Activated CD4-positive, alpha-beta memory T cell treated with anti-CD3 and anti-CD28 coated beads for 36 hours (primary cell): ENCODE data around the gene DUS2. TPM values are rescaled to one million over a fixed set of nuclear protein-coding genes. Genes with fewer than 3 reads are reported as not detected.

Source experiments
- CTCF ChIA-PET: fragments of 350-600 bp; sonication (Branson Sonifier 250); formaldehyde crosslinking; loops from one replicate; lab custom pipeline; 2021; ENCODE audit warnings: antibody characterized with exemption, inconsistent platforms; lab: Charles Lee
- POLR2A ChIA-PET: fragments of 350-600 bp; sonication (Branson Sonifier 250); formaldehyde crosslinking; loops from one replicate; lab custom pipeline; 2021; ENCODE audit warnings: antibody characterized with exemption; lab: Charles Lee
- DNase-seq: peaks from one replicate; pipeline ENCODE4 v3.0.0-alpha.2; 2020
- H3K27ac Mint-ChIP-seq: one replicate; pipeline ENCODE4 v1.8.0; 2021; ENCODE audit warnings: mixed read lengths
- H3K27me3 Mint-ChIP-seq: one replicate; pipeline ENCODE4 v1.8.0; 2021; ENCODE audit warnings: mixed read lengths
- H3K36me3 Mint-ChIP-seq: one replicate; pipeline ENCODE4 v1.8.0; 2021; ENCODE audit warnings: mixed read lengths
- H3K4me1 Mint-ChIP-seq: one replicate; pipeline ENCODE4 v1.8.0; 2021; ENCODE audit warnings: low read depth, mixed read lengths
- H3K4me3 Mint-ChIP-seq: one replicate; pipeline ENCODE4 v1.8.0; 2021; ENCODE audit warnings: mild to moderate bottlenecking, mixed read lengths
- H3K9me3 Mint-ChIP-seq: one replicate; pipeline ENCODE4 v1.8.0; 2021; ENCODE audit warnings: mixed read lengths
- intact Hi-C: fragments of 100-400 bp; cut with micrococcal nuclease; formaldehyde crosslinking; loops from one replicate; pipeline ENCODE4 v1.15.1; 2023
- total RNA-seq, 2 experiments: library from RNA; stranded (reverse); gene quantifications; one replicate each; pipeline ENCODE4 v1.2.3, GENCODE V29; 2021

Gene DUS2
- 10 to 100 TPM; 29.2 to 29.4 TPM for total RNA-seq

DNA sequence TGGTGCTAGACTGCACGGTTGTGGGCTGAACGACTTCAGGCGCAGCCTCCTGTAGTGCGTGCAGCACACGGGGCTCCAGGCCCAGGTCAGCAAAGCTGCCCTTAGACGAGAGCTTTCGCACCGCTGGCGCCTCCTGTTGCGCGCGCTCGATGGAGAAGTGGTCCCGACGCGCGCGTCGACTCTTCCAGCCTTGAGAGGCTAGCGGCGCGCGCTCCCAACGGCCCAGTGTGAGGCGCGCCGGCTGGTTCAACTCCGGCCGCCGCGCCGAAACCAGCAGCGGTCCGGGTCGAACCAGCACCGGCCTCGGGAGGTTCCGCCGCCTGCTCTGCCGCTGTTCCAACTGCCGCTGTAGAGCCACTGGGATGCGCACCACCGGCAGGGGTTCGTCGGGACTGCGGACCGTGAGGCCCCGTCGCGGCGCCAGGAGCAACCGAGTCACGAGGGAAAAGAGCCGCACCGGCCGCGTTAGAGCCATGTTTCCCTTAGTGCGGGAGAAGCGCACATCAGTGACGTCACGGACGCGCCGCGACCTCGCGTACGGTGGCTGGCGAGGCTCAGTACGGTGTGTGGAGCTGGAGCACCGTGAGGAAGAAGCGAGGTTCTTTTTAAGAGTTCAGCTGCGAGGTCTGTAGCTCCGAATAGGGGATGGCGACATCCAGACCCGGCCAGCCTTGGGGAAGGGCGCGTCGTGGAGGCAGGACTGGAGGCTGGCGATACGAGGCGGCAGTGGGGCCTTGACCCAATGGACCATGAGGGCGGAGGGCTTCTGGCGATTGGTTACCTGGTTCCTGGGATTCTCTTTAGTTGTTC lies at the start of gene DUS2, which contains the start of gene DDX28:
Gene DUS2, plus strand, starts transcription at position 557 of the 810 bp plus-strand sequence. CDS start 14,740 bp downstream, outside the sequence.
Gene DDX28, minus strand, starts transcription at position 505 of the 810 bp plus-strand sequence. Its CDS starts 30 bp downstream, at position 475.
- intact Hi-C loops, result loop anchor here (2.0 kb wide), 3 partner anchors 30 to 130 kb away; partner anchors contain the start of genes PSKH1 and PSMB10
- peaks cover 26% of the 10 kb centered on the region for H3K4me1 Mint-ChIP-seq
- H3K27ac Mint-ChIP-seq, result peak within 1 kb of the TSS; percentile 94
- DNase-seq, result peak; percentile 97
- CTCF ChIA-PET, result interaction anchor here (0.8 to 4.4 kb wide), 10 partner anchors 15 to 306 kb away, joined by 3 to 27 read pairs (median 5); no protein-coding TSS in a partner anchor
- H3K27me3 Mint-ChIP-seq, result no peaks in the 10 kb centered on the region
- no peaks in the 10 kb centered on the region for H3K9me3 Mint-ChIP-seq
- peaks cover 23% of the 10 kb centered on the region for H3K36me3 Mint-ChIP-seq
- POLR2A ChIA-PET, result interaction anchor here (0.7 to 3.3 kb wide), 6 partner anchors 17 to 189 kb away, joined by 3 to 19 read pairs (median 7); partner anchors contain the start of genes DPEP2, NFATC3 and PSMB10
- peak within 1 kb of the TSS; percentile 95 for H3K4me3 Mint-ChIP-seq

- no peaks in the 10 kb centered on the region for H3K9me3 Mint-ChIP-seq
- no peaks in the 10 kb centered on the region for H3K27me3 Mint-ChIP-seq
- no peaks in the 10 kb centered on the region for H3K36me3 Mint-ChIP-seq
- intact Hi-C loops, result no loop called here
- H3K4me3 Mint-ChIP-seq, result no peak overlapping the region
- DNase-seq, result no peak
- CTCF ChIA-PET, result interaction anchor here (1.1 to 1.2 kb wide), 2 partner anchors 65 to 92 kb away, joined by 3 to 5 read pairs; no protein-coding TSS in a partner anchor
- H3K4me1 Mint-ChIP-seq, result no peaks in the 10 kb centered on the region
- POLR2A ChIA-PET, result no interaction called here
- H3K27ac Mint-ChIP-seq, result no peak overlapping the region
Observed at GRCh38 chr16:67975321-67976105, 47.6 kb upstream of the DUS2 start.

DNA sequence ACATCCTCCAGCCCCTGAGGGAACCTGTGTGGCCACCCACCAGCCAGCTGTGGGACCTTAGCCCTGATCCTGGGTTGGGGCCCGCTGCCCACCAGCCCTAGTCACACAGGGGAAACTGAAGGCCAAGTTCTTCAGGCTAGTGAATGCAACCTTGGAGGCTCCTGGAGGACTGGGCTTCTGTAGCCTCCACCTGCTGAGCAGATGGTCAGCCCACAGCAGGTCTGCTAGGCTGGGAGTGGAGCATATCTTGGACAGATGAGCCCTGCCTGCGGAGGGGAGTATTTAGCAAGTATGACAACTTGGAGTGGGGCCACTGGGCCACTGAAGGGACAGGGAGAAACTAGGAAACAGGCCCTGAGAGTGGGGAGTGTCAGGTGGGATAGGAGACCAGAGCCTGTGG lies 46.9 kb upstream of the DUS2 start:
- no peak for DNase-seq
- intact Hi-C loops, result no loop called here
- Mint-ChIP-seq H3K27me3 (no peaks in the 10 kb centered on the region), H3K36me3 (no peaks in the 10 kb centered on the region), H3K27ac (no peak overlapping the region), H3K9me3 (no peaks in the 10 kb centered on the region), H3K4me3 (no peak overlapping the region), H3K4me1 (no peaks in the 10 kb centered on the region)
- ChIA-PET CTCF (interaction anchor here (1.2 kb wide), 1 partner anchor 92 kb away, joined by 5 read pairs; no protein-coding TSS in a partner anchor), POLR2A (no interaction called here)

DNA sequence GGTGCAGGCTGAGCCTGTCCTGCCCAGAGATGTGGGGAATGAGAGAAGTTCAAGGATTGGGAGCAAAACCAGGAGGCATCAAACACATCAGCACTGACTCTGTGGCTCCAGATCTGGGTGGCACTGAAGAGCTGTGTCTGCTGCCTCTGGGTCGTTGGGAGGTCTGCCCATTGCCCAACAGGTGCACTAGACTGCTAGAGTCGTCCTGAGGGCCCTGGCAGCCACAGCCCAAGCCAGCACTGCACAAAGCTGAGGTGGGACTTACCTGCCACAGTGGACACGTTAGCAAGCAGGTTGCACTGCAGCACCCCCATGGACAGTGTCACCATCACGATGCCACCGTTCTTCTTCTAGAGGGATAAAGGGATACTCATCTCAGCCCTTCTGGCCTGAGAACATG lies 46.1 kb upstream of the DUS2 start:
- intact Hi-C loops, result no loop called here
- POLR2A ChIA-PET, result no interaction called here
- no peak overlapping the region for H3K27ac Mint-ChIP-seq
- no peak overlapping the region for H3K4me3 Mint-ChIP-seq
- H3K27me3 Mint-ChIP-seq, result no peaks in the 10 kb centered on the region
- no peak for DNase-seq
- no peaks in the 10 kb centered on the region for H3K4me1 Mint-ChIP-seq
- CTCF ChIA-PET, result no interaction called here
- no peaks in the 10 kb centered on the region for H3K36me3 Mint-ChIP-seq
- no peaks in the 10 kb centered on the region for H3K9me3 Mint-ChIP-seq

- ChIA-PET CTCF (interaction anchor here (0.6 kb wide), 1 partner anchor 86 kb away, joined by 3 read pairs; no protein-coding TSS in a partner anchor), POLR2A (no interaction called here)
- Mint-ChIP-seq H3K27ac (no peak overlapping the region), H3K27me3 (no peaks in the 10 kb centered on the region), H3K4me1 (peaks cover 3% of the 10 kb centered on the region), H3K4me3 (no peak overlapping the region), H3K9me3 (no peaks in the 10 kb centered on the region), H3K36me3 (no peaks in the 10 kb centered on the region)
- intact Hi-C loops, result no loop called here
- DNase-seq, result no peak
Observed at GRCh38 chr16:67977469-67978227, 45.4 kb upstream of the DUS2 start.

DNA sequence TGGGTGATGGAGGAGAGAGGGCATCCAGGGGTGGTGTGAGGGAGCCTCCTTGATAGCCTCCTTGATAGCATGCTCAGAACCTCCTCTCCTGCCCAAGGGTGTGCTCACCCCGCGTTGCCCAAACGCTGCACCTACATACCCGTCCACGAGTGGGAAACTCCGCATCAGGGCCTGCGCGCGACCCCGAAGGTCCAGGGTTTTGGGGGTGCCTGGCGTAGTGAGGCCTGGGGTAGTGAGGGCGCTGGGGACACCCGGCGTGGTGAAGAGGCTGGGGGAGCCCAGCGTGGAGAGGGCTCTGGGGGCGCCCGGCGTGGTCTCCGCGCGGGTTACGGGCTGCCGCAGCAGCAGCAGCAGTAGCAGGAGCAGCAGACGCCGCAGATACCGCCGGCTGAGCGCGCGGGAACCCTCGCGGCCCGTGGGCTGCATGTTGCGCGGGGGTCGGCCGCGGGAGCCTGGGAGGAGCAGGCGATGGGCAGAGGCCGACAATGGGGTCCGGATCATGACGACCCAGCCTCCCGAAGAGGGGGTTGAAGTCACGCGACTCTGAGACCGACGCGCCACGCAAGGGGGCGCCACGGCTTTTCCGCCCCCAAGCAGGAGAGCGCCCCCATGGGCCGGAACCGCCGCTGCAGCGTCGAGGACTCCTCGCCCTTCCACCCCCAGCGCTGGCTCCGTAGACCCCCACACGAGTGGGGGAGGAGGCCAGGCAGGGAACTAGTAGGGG lies 43.0 kb upstream of the DUS2 start, which contains the start of gene DPEP3:
Gene DPEP3, minus strand, starts transcription at position 545 of the 724 bp plus-strand sequence. Its CDS starts 119 bp downstream, at position 426.
- Mint-ChIP-seq H3K9me3 (no peaks in the 10 kb centered on the region), H3K27ac (no peak within 1 kb of the TSS), H3K4me1 (peaks cover 22% of the 10 kb centered on the region), H3K4me3 (no peak within 1 kb of the TSS), H3K27me3 (no peaks in the 10 kb centered on the region), H3K36me3 (no peaks in the 10 kb centered on the region)
- intact Hi-C loops, result loop anchor here (5.0 kb wide), 1 partner anchor 43 kb away; the partner anchor contains the start of gene PSMB10
- no peak for DNase-seq
- CTCF ChIA-PET, result interaction anchor here (1.1 to 1.6 kb wide), 2 partner anchors 11 to 96 kb away, joined by 3 to 5 read pairs; no protein-coding TSS in a partner anchor
- POLR2A ChIA-PET, result no interaction called here

- Mint-ChIP-seq H3K9me3 (no peaks in the 10 kb centered on the region), H3K27ac (no peak overlapping the region), H3K27me3 (no peaks in the 10 kb centered on the region), H3K4me3 (no peak overlapping the region), H3K4me1 (peaks cover 22% of the 10 kb centered on the region), H3K36me3 (no peaks in the 10 kb centered on the region)
- intact Hi-C loops, result loop anchor here (5.0 kb wide), 1 partner anchor 45 kb away; the partner anchor contains the start of gene PSMB10
- ChIA-PET CTCF (interaction anchor here (1.1 to 1.6 kb wide), 4 partner anchors 10 to 282 kb away, joined by 3 to 4 read pairs (median 3); partner anchors contain the start of gene SLC7A6), POLR2A (no interaction called here)
- DNase-seq, result no peak
Observed at GRCh38 chr16:67982011-67982696, 40.9 kb upstream of the DUS2 start.

GRCh38 chr16:67986949-67987348 lies 36.1 kb upstream of the DUS2 start:
- Mint-ChIP-seq H3K4me1 (peaks cover 22% of the 10 kb centered on the region), H3K36me3 (no peaks in the 10 kb centered on the region), H3K9me3 (no peaks in the 10 kb centered on the region), H3K4me3 (no peak overlapping the region), H3K27me3 (no peaks in the 10 kb centered on the region), H3K27ac (no peak overlapping the region)
- DNase-seq, result no peak
- ChIA-PET POLR2A (no interaction called here), CTCF (interaction anchor here (1.2 to 2.0 kb wide), 3 partner anchors 54 to 277 kb away, joined by 3 to 5 read pairs (median 5); partner anchors contain the start of gene SLC7A6)
- intact Hi-C loops, result no loop called here

GRCh38 chr16:67987460-67988160 lies 35.5 kb upstream of the DUS2 start:
- DNase-seq, result no peak
- Mint-ChIP-seq H3K27ac (peak overlapping the region; percentile 5), H3K4me1 (peaks cover 23% of the 10 kb centered on the region), H3K36me3 (no peaks in the 10 kb centered on the region), H3K27me3 (no peaks in the 10 kb centered on the region), H3K4me3 (no peak overlapping the region), H3K9me3 (no peaks in the 10 kb centered on the region)
- CTCF ChIA-PET, result interaction anchor here (1.2 to 2.0 kb wide), 3 partner anchors 53 to 276 kb away, joined by 3 to 5 read pairs (median 5); partner anchors contain the start of gene SLC7A6
- intact Hi-C loops, result no loop called here
- POLR2A ChIA-PET, result no interaction called here

DNA sequence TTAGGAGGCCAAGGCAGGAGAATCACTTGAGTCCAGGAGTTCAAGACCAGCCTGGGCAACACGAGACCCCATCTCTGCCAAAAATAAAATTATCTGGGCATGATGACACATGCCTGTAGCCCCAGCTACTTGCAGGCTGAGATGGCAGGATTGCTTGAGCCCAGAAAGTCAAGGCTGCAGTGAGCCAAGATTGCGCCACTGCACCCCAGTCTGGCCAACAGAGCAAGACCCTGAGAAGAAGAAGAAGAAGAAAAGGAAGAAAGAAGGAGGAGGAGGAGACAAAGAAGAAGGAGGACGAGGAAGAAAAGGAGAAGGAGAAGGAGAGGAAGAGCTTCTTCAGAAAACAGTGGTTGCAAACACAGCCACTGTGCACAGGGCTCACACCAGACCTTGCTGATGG lies 34.4 kb upstream of the DUS2 start:
- peaks cover 19% of the 10 kb centered on the region for H3K4me1 Mint-ChIP-seq

More for the DNA sequence above, 34.4 kb upstream of the DUS2 start:
- Mint-ChIP-seq H3K36me3 (no peaks in the 10 kb centered on the region), H3K27ac (no peak overlapping the region), H3K9me3 (no peaks in the 10 kb centered on the region), H3K27me3 (no peaks in the 10 kb centered on the region), H3K4me3 (no peak overlapping the region)
- CTCF ChIA-PET, result no interaction called here
- no peak for DNase-seq
- intact Hi-C loops, result no loop called here
- POLR2A ChIA-PET, result interaction anchor here (0.6 kb wide), 1 partner anchor 238 kb away, joined by 3 read pairs; no protein-coding TSS in a partner anchor
